Measurements from ENCODE around the gene ZNF76.
"Not testable (repeated sequence)": the region's sequence is repeated elsewhere in the genome, so short reads cannot be mapped to it uniquely, and the experiment has no call there.

DNA sequence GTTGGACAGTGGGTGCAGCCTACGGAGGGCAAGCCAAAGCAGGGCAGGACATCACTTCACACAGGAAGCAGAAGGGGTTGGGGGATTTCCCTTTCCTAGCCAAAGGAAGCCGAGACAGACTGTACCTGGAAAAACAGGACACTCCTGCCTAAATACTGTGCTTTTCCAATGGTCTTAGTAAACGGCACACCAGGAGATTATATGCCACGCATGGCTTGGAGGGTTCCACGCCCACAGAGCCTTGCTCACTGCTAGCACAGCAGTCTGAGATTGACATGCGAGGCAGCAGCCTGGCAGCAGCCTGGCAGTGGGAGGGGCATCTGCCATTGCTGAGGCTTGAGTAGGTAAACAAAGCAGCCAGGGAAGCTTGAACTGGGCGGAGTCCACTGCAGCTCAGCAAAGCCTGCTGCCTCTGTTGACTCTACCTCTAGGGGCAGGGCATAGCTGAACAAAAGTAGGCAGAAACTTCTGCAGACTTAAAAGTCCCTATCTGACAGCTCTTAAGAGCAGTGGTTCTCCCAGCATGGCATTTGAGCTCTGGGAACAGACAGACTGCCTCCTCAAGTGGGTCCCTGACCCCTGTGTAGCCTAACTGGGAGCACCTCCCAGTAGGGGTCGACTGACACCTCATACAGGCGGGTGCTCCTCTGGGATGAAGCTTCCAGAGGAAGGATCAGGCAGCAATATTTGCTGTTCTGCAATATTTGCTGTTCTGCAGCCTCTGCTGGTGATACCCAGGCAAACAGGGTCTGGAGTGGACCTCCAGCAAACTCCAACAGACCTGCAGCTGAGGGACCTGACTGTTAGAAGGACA lies 72.7 kb downstream of the ZNF76 start:
- TF ChIP-seq, protein P1, sequence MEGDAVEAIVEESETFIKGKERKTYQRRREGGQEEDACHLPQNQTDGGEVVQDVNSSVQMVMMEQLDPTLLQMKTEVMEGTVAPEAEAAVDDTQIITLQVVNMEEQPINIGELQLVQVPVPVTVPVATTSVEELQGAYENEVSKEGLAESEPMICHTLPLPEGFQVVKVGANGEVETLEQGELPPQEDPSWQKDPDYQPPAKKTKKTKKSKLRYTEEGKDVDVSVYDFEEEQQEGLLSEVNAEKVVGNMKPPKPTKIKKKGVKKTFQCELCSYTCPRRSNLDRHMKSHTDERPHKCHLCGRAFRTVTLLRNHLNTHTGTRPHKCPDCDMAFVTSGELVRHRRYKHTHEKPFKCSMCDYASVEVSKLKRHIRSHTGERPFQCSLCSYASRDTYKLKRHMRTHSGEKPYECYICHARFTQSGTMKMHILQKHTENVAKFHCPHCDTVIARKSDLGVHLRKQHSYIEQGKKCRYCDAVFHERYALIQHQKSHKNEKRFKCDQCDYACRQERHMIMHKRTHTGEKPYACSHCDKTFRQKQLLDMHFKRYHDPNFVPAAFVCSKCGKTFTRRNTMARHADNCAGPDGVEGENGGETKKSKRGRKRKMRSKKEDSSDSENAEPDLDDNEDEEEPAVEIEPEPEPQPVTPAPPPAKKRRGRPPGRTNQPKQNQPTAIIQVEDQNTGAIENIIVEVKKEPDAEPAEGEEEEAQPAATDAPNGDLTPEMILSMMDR (conservative IDR thresholded peaks at IDR 0.05) = peak; percentile 37; the same call in 1 of the 2 replicates
- not testable (repeated sequence) for TF ChIP-seq EZH2 (IDR thresholded peaks at IDR 0.05; ENCODE audit: low read depth)
